Stomach smooth muscle (tissue), 2 donors: ENCODE results near the gene UNC5B.

Experiments used
- H3K27ac ChIP-seq: one replicate; pipeline ENCODE4 v1.7.0; 2013; ENCODE audit warnings: mild to moderate bottlenecking, low read length, inconsistent platforms
- H3K27me3 ChIP-seq, 2 donors: one replicate each; pipeline ENCODE4 v1.7.0; 2013; ENCODE audit warnings: low read length in 2 of 2; ENCODE audit not compliant: insufficient read depth in 2 of 2, control insufficient read depth in 1 of 2
- H3K36me3 ChIP-seq, 2 donors: one replicate each; pipeline ENCODE4 v1.7.0; 2013; ENCODE audit warnings: low read length in 2 of 2; ENCODE audit not compliant: control insufficient read depth in 2 of 2, insufficient read depth in 2 of 2
- H3K4me1 ChIP-seq: one replicate; pipeline ENCODE4 v1.7.0; 2013; ENCODE audit warnings: low read length; ENCODE audit not compliant: control insufficient read depth, insufficient read depth
- H3K4me3 ChIP-seq, 2 donors: one replicate each; pipeline ENCODE4 v1.7.0; 2013; ENCODE audit warnings: low read length in 2 of 2
- H3K9ac ChIP-seq, 2 donors: one replicate each; pipeline ENCODE4 v1.7.0; 2013; ENCODE audit warnings: low read length in 2 of 2, mild to moderate bottlenecking in 1 of 2
- H3K9me3 ChIP-seq, 2 donors: one replicate each; pipeline ENCODE4 v1.7.0; 2013; ENCODE audit warnings: low read length in 2 of 2; ENCODE audit not compliant: control insufficient read depth in 2 of 2
- donor health status: healthy.
- donor health status: Pancreatic carcinoma.

UNC5B gene

GRCh38 chr10:71249996-71250395 is 37.6 kb downstream of the UNC5B start:
- Histone ChIP-seq H3K9ac (no peak overlapping the region), H3K9me3 (no peaks in the 10 kb centered on the region), H3K36me3 (no peaks in the 10 kb centered on the region), H3K27ac (no peak overlapping the region), H3K4me3 (no peak overlapping the region), H3K4me1 (peaks cover 23% of the 10 kb centered on the region), H3K27me3 (no peaks in the 10 kb centered on the region)

- no peaks in the 10 kb centered on the region for H3K9me3 ChIP-seq
- H3K4me1 ChIP-seq = peaks cover 23% of the 10 kb centered on the region
- no peak overlapping the region for H3K27ac ChIP-seq
- no peak overlapping the region for H3K9ac ChIP-seq
- H3K36me3 ChIP-seq = no peaks in the 10 kb centered on the region
- no peak overlapping the region for H3K4me3 ChIP-seq
- H3K27me3 ChIP-seq = no peaks in the 10 kb centered on the region
Measured at GRCh38 chr10:71250405-71250804, 38.0 kb downstream of the UNC5B start.

DNA sequence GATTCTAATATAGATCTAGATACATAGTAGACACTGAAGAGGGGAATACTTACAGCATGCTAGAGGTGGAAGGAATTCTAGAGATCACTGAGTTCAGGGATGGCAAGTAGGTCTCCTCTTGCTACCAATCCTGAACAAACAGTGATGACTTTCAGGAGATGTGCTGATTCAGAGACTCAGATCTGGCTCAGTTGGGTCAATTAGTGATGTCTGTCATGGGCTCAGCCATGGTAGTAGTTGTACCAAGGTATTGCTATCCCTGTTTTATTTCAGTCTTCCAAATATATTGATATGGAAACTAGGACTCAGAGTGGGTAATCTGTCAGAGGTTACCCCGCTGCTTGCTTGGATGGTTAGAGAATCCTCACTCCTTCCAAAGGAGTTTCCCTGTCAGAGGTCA is 38.5 kb downstream of the UNC5B start:
- Histone ChIP-seq H3K4me3 (no peak overlapping the region), H3K27ac (no peak overlapping the region), H3K4me1 (peaks cover 23% of the 10 kb centered on the region), H3K9me3 (no peaks in the 10 kb centered on the region), H3K9ac (no peak overlapping the region), H3K27me3 (no peaks in the 10 kb centered on the region), H3K36me3 (no peaks in the 10 kb centered on the region)

DNA sequence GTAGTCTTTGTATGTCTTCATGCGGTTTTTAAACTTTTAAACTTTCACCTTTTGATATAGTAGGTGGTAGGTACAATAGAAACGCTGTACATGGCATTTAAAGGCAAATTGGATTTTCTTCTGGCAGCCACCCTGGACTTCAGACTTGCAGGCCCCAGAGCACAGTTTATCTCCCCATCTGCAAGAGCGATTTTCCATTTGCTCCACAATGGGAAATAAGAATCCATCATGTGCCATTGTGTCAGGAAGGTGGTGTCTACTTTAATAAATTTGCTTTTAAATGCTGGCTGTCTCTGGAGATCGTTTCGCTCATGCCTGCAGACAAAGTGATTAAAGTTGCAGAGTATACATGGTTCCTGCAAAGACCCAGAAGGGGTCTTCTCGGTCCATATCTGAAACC is 38.9 kb downstream of the UNC5B start:
- H3K36me3 ChIP-seq = no peaks in the 10 kb centered on the region
- H3K9me3 ChIP-seq = no peaks in the 10 kb centered on the region
- H3K27me3 ChIP-seq = no peaks in the 10 kb centered on the region
- H3K4me3 ChIP-seq = no peak overlapping the region
- no peak overlapping the region for H3K9ac ChIP-seq
- H3K4me1 ChIP-seq = peaks cover 25% of the 10 kb centered on the region
- H3K27ac ChIP-seq = no peak overlapping the region

DNA sequence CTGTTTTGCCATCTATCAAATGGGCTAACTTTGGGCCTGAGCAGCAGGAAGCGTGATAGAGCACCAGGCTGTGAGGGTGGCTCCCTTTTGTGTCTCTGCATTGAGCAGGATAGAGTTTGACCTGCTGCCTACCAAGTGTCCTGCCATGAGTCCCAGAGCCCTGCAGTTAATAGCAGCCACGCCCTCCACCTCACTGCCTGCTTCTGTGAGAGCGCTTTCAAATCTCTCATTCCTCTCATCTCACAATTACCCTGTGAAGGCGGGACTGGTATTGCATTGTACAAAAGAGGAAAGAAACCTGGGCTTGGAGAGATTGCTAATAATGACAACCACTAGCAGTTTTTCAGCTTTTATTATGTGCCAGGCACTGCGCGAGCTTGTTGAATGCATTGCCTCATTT is 39.9 kb downstream of the UNC5B start:
- Histone ChIP-seq H3K27me3 (no peaks in the 10 kb centered on the region), H3K9me3 (no peaks in the 10 kb centered on the region), H3K36me3 (no peaks in the 10 kb centered on the region), H3K4me1 (peaks cover 27% of the 10 kb centered on the region), H3K9ac (no peak overlapping the region), H3K27ac (no peak overlapping the region), H3K4me3 (no peak overlapping the region)

GRCh38 chr10:71253981-71254818 is 41.8 kb downstream of the UNC5B start:
- Histone ChIP-seq H3K4me1 (peaks cover 27% of the 10 kb centered on the region), H3K4me3 (no peak overlapping the region), H3K9ac (no peak overlapping the region), H3K9me3 (no peaks in the 10 kb centered on the region), H3K36me3 (no peaks in the 10 kb centered on the region), H3K27ac (no peak overlapping the region), H3K27me3 (no peaks in the 10 kb centered on the region)

DNA sequence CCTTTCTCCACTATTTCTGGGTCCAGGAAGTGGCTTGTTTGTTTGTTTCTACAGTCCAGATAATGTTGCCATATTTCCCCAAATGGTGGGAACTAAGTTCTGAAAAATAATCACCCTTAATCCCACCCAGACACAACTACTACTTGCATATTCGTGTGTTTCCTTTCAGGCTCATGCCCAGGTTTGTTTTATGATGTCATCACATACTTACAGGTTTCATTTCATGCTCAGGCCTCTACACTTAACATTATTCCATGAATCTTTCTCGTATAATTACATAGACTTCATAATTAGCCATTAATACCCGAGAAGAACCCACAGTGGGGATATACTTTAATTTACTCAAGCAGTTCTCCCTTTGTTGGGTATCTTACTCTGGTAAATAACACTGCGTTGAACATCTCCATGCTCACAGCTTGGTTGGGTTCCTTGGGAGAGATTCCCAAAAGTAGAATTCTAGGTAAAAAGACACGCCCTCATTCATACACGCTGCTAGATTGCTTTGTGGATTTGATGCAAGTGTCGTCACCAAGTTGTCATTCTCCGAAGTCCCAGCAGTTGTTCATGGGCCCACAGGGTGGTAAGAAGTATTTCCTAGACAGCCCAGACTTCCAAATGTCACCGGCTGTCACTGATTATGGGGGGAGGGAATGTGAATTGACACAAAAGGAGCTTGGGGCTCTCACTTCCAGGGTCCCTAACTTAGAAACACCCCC is 42.6 kb downstream of the UNC5B start:
- Histone ChIP-seq H3K9ac (no peak overlapping the region), H3K27ac (peak overlapping the region; percentile 24), H3K9me3 (no peaks in the 10 kb centered on the region), H3K27me3 (no peaks in the 10 kb centered on the region), H3K4me3 (no peak overlapping the region), H3K36me3 (no peaks in the 10 kb centered on the region), H3K4me1 (peaks cover 31% of the 10 kb centered on the region)

DNA sequence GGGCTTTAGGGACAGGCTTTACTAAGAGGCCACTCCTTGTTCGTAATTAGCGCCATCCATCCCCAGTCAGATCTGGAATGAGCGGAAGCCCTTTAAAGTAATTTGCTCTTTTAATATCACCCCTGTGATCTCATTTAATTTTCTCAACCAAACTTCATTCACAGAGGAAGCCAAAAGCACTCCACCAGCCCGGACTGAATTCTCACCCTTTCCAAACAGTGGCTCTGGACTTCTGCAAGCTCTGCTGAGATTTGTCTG is 43.1 kb downstream of the UNC5B start:
- Histone ChIP-seq H3K9ac (no peak overlapping the region), H3K4me3 (peak overlapping the region in 1 of 2 donors; percentile 35), H3K27me3 (no peaks in the 10 kb centered on the region), H3K4me1 (peaks cover 36% of the 10 kb centered on the region), H3K27ac (peak overlapping the region; percentile 24), H3K9me3 (no peaks in the 10 kb centered on the region), H3K36me3 (no peaks in the 10 kb centered on the region)

DNA sequence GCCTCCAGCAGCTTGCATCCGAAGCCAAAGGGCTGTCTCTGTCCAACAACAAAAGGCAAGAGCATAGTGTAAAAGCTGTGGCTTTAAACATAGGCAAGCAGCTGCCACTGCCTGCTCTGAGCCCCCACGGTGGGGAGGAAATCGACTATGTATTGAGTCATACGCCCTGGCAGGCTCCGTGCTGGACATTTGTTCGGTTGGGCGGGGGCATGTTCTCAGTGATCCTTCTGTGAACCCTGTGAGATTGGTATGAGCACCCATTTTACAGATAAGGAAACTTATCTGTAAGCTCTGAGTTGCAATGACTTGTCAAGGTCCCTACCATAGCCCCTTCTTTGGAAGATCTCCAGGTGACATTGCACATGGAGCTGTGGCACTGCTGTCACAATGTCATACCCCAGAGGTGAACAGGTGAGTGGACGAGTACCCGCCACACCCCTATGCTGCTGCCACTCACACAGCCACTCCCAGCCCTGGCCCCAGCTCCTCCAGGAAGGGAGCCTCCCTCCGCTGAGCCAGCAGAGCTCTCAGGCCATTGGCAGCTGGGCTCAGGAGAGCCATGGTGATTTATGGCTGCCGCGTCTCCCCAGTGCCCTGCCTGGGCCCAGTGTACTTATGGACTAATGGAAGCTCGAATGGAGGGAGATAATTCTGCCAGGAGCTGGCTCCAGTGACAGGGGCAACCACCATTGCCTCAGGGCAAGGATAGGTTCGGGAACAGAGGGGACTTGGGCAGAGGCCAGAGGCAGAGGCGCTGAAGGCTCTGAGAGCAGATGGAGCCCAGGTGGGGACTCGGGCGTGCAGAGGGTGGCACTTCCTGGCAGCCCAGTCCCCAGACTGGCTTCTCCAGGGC is 43.7 kb downstream of the UNC5B start:
- Histone ChIP-seq H3K9ac (peak overlapping the region in 1 of 2 donors; percentile 5), H3K27ac (peak overlapping the region; percentile 24), H3K36me3 (no peaks in the 10 kb centered on the region), H3K27me3 (no peaks in the 10 kb centered on the region), H3K9me3 (no peaks in the 10 kb centered on the region), H3K4me3 (peak overlapping the region in 1 of 2 donors; percentile 35), H3K4me1 (peaks cover 42% of the 10 kb centered on the region)

- Histone ChIP-seq H3K9ac (no peak overlapping the region), H3K27ac (no peak overlapping the region), H3K4me3 (no peak overlapping the region), H3K36me3 (no peaks in the 10 kb centered on the region), H3K4me1 (peaks cover 46% of the 10 kb centered on the region), H3K27me3 (no peaks in the 10 kb centered on the region), H3K9me3 (no peaks in the 10 kb centered on the region)
Measured at GRCh38 chr10:71256661-71257318, 44.4 kb downstream of the UNC5B start.
